Thoracic aorta (tissue), 2 donors: Measurements from ENCODE around the gene GAS2L2. TPM values are rescaled to one million over a fixed set of nuclear protein-coding genes. Genes with fewer than 3 reads are reported as not detected.

ENCODE experiments used
- ATAC-seq: fragments of 150-250 bp; one replicate; pipeline ENCODE4 v1.8.0; 2017; ENCODE audit warnings: low read depth; ENCODE audit not compliant: insufficient number of reproducible peaks, low FRiP score
- DNase-seq: peaks from one replicate; pipeline ENCODE4 v3.0.0-alpha.2; 2020; ENCODE audit warnings: low spot score
- H3K27ac ChIP-seq, 2 donors: fragments of 200-600 bp; sonication (generic); 1 replicate in 1 of 2; 2 replicates in 1 of 2; pipeline ENCODE4 v1.5.1; 2016; ENCODE audit warnings: mild to moderate bottlenecking in 2 of 2, moderate library complexity in 2 of 2
- H3K27me3 ChIP-seq: fragments of 200-600 bp; sonication (generic); replicated peaks from 2 replicates; pipeline ENCODE4 v1.6.0; 2016; ENCODE audit warnings: mild to moderate bottlenecking; ENCODE audit not compliant: insufficient read depth
- H3K36me3 ChIP-seq: fragments of 200-600 bp; sonication (generic); one replicate; pipeline ENCODE4 v1.5.1; 2016
- H3K4me1 ChIP-seq, 2 donors: fragments of 200-600 bp; sonication (generic); 1 replicate in 1 of 2; 2 replicates in 1 of 2; pipeline versions ENCODE4 v1.5.1 to v1.6.0; 2016; ENCODE audit warnings: low read depth in 2 of 2, mild to moderate bottlenecking in 1 of 2; ENCODE audit not compliant: control insufficient read depth in 1 of 2
- H3K4me3 ChIP-seq: fragments of 200-600 bp; sonication (generic); 2 replicates; pipeline ENCODE4 v1.5.1; 2016; ENCODE audit warnings: mild to moderate bottlenecking
- H3K9me3 ChIP-seq: fragments of 200-600 bp; sonication (generic); 2 replicates; pipeline ENCODE4 v1.5.1; 2016
- CTCF ChIP-seq: fragments of 200-600 bp; sonication (generic); IDR thresholded peaks from one replicate; pipeline ENCODE4 v1.5.1; 2019; ENCODE audit warnings: antibody characterized with exemption
- total RNA-seq, 2 donors: library from RNA; depleted of rRNA; stranded (reverse); fragments of >200 nt; gene quantifications; one replicate each; pipeline versions ENCODE4 v1.1.0 to v1.2.3, GENCODE V29; 2016

Gene GAS2L2
- total RNA-seq, 2 donors from 2014 or later, result not detected

- no peak for ATAC-seq
- no peak for TF ChIP-seq CTCF
- Histone ChIP-seq H3K27me3 (no peaks in the 10 kb centered on the region), H3K27ac (no peak overlapping the region), H3K4me3 (peak overlapping the region; percentile 28), H3K4me1 (peaks cover 0 to 9% of the 10 kb centered on the region in 2 donors), H3K9me3 (no peaks in the 10 kb centered on the region), H3K36me3 (no peaks in the 10 kb centered on the region)
- DNase-seq, result no peak
Measured at GRCh38 chr17:35740997-35741931, 11.8 kb downstream of the GAS2L2 start.

GRCh38 chr17:35740216-35740615 lies 12.8 kb downstream of the GAS2L2 start:
- H3K36me3 ChIP-seq, result no peaks in the 10 kb centered on the region
- ATAC-seq (no peak), DNase-seq (no peak)
- no peaks in the 10 kb centered on the region for H3K9me3 ChIP-seq
- no peak overlapping the region for H3K27ac ChIP-seq
- TF ChIP-seq CTCF, result no peak
- H3K27me3 ChIP-seq, result no peaks in the 10 kb centered on the region
- H3K4me3 ChIP-seq, result no peak overlapping the region
- peaks cover 0 to 9% of the 10 kb centered on the region in 2 donors for H3K4me1 ChIP-seq

GRCh38 chr17:35738519-35739133 lies 14.4 kb downstream of the GAS2L2 start:
- H3K4me3 ChIP-seq, result no peak overlapping the region
- no peaks in the 10 kb centered on the region for H3K36me3 ChIP-seq
- H3K4me1 ChIP-seq, result peaks cover 0 to 9% of the 10 kb centered on the region in 2 donors
- ATAC-seq, result no peak
- DNase-seq, result no peak
- H3K27me3 ChIP-seq, result no peaks in the 10 kb centered on the region
- TF ChIP-seq CTCF, result no peak
- H3K9me3 ChIP-seq, result no peaks in the 10 kb centered on the region
- H3K27ac ChIP-seq, result no peak overlapping the region

GRCh38 chr17:35736236-35736635 lies 16.8 kb downstream of the GAS2L2 start:
- Histone ChIP-seq H3K4me3 (no peak overlapping the region), H3K4me1 (peaks cover under 1 to 13% of the 10 kb centered on the region in 2 donors), H3K36me3 (no peaks in the 10 kb centered on the region), H3K27ac (no peak overlapping the region), H3K27me3 (no peaks in the 10 kb centered on the region), H3K9me3 (no peaks in the 10 kb centered on the region)
- DNase-seq (no peak), ATAC-seq (no peak)
- no peak for TF ChIP-seq CTCF

- Histone ChIP-seq H3K9me3 (no peaks in the 10 kb centered on the region), H3K36me3 (no peaks in the 10 kb centered on the region), H3K4me1 (peaks cover 5 to 14% of the 10 kb centered on the region in 2 donors), H3K27ac (no peak overlapping the region), H3K4me3 (no peak overlapping the region), H3K27me3 (no peaks in the 10 kb centered on the region)
- no peak for TF ChIP-seq CTCF
- DNase-seq (no peak), ATAC-seq (no peak)
Measured at GRCh38 chr17:35735036-35735805, 17.8 kb downstream of the GAS2L2 start.
